H1 (cell line): ENCODE data around the gene LGR4. TPM values are rescaled to one million over a fixed set of nuclear protein-coding genes. Genes with fewer than 3 reads are reported as not detected.

Experiments used
- CTCF ChIA-PET: fragments of 300-600 bp; sonication (Branson Sonifier 250); formaldehyde crosslinking; loops from one replicate; lab custom pipeline; 2021; ENCODE audit not compliant: partially characterized antibody; lab: Charles Lee
- POLR2A ChIA-PET: fragments of 300-600 bp; sonication (Branson Sonifier 250); formaldehyde crosslinking; loops from one replicate; lab custom pipeline; 2021; ENCODE audit warnings: inconsistent platforms; ENCODE audit not compliant: partially characterized antibody; lab: Charles Lee
- DNase-seq, 2 experiments: peaks; one replicate each; pipeline versions ENCODE4 v3.0.0 to v3.0.0-alpha.2; 2010 to 2022; ENCODE audit warnings: low spot score in 2 of 2, low read depth in 1 of 2, mixed read lengths in 1 of 2
- FAIRE-seq: peaks from 2 replicates; lab custom pipeline; 2011; peaks lifted over from hg19 to GRCh38; lab: Jason Lieb, UNC
- H2AFZ ChIP-seq: 2 replicates; pipeline ENCODE4 v1.8.1; 2012; ENCODE audit warnings: low read length, inconsistent platforms
- H2AK5ac ChIP-seq: 2 replicates; pipeline ENCODE4 v1.6.1; 2013; ENCODE audit warnings: low read depth, low read length
- H2BK120ac ChIP-seq: replicated peaks from 2 replicates; pipeline ENCODE3; 2013; ENCODE audit warnings: low read depth, low read length, inconsistent platforms
- H2BK12ac ChIP-seq: 2 replicates; pipeline ENCODE4 v1.6.1; 2013; ENCODE audit warnings: low read depth, low read length
- H2BK15ac ChIP-seq: 2 replicates; pipeline ENCODE4 v1.6.1; 2013; ENCODE audit warnings: low read length
- H2BK20ac ChIP-seq: 2 replicates; pipeline ENCODE4 v1.6.1; 2013; ENCODE audit warnings: low read length
- H2BK5ac ChIP-seq: 2 replicates; pipeline ENCODE4 v1.6.1; 2013; ENCODE audit warnings: low read depth, low read length
- H3K14ac ChIP-seq: 2 replicates; pipeline ENCODE4 v1.6.1; 2013; ENCODE audit warnings: inconsistent platforms; ENCODE audit not compliant: insufficient read length
- H3K18ac ChIP-seq: 2 replicates; pipeline ENCODE4 v1.6.1; 2013; ENCODE audit warnings: low read length; ENCODE audit errors: extremely low read depth
- H3K23ac ChIP-seq: 2 replicates; pipeline ENCODE4 v1.6.1; 2013; ENCODE audit warnings: inconsistent platforms; ENCODE audit not compliant: insufficient read length
- H3K23me2 ChIP-seq: 2 replicates; pipeline ENCODE4 v1.6.1; 2013; ENCODE audit warnings: low read depth, low read length
- H3K27ac ChIP-seq: 2 replicates; pipeline ENCODE4 v1.6.1; 2011; ENCODE audit warnings: low read depth, low read length, inconsistent platforms
- H3K27me3 ChIP-seq, 4 experiments: replicated peaks in 1 of 4; 1 replicate in 1 of 4; 2 replicates in 3 of 4; pipeline versions ENCODE4 v1.6.1 to v1.8.1; 2011 to 2013; ENCODE audit warnings: low read length in 3 of 4, mild to moderate bottlenecking in 3 of 4, inconsistent platforms in 2 of 4, mixed read lengths in 2 of 4, moderate library complexity in 1 of 4; ENCODE audit not compliant: control insufficient read depth in 3 of 4, insufficient read depth in 3 of 4; ENCODE audit errors: extremely low read depth in 1 of 4
- H3K36me3 ChIP-seq, 4 experiments: 2 replicates each; pipeline versions ENCODE4 v1.6.1 to v1.8.1; 2011 to 2013; ENCODE audit warnings: mild to moderate bottlenecking in 4 of 4, low read length in 3 of 4, moderate library complexity in 2 of 4, control low read depth in 1 of 4, inconsistent platforms in 1 of 4; ENCODE audit not compliant: insufficient read depth in 4 of 4, control insufficient read depth in 2 of 4
- H3K4ac ChIP-seq: replicated peaks from 2 replicates; pipeline ENCODE3; 2013; ENCODE audit warnings: low read length, low read depth, mixed read lengths, inconsistent platforms; ENCODE audit not compliant: insufficient read length
- H3K4me1 ChIP-seq, 4 experiments: replicated peaks in 1 of 4; 1 replicate in 1 of 4; 2 replicates in 3 of 4; pipeline versions ENCODE4 v1.6.1 to v1.8.1; 2011 to 2013; ENCODE audit warnings: low read length in 3 of 4, inconsistent platforms in 2 of 4, mixed read lengths in 1 of 4; ENCODE audit not compliant: insufficient read depth in 4 of 4, control insufficient read depth in 3 of 4
- H3K4me2 ChIP-seq, 2 experiments: 2 replicates each; pipeline versions ENCODE4 v1.6.1 to v1.8.1; 2011 to 2013; ENCODE audit warnings: low read depth in 2 of 2, low read length in 2 of 2, control low read depth in 1 of 2, inconsistent platforms in 1 of 2, mild to moderate bottlenecking in 1 of 2; ENCODE audit not compliant: insufficient read depth in 1 of 2
- H3K4me3 ChIP-seq, 4 experiments: fragments of 200-600, 300-600 bp in 1 of 4; sonication (generic), shearing (Covaris generic), sonication (Bioruptor Twin) in 1 of 4; 2 replicates each; pipeline versions ENCODE4 v1.5.1 to v1.8.1; 2011 to 2016; ENCODE audit warnings: low read length in 4 of 4, low read depth in 3 of 4, control low read depth in 2 of 4, inconsistent platforms in 2 of 4, mild to moderate bottlenecking in 2 of 4, mixed read lengths in 1 of 4, moderate library complexity in 1 of 4; ENCODE audit not compliant: insufficient read depth in 2 of 4; ENCODE audit errors: extremely low read depth in 1 of 4
- H3K56ac ChIP-seq: replicated peaks from 2 replicates; pipeline ENCODE3; 2013; ENCODE audit warnings: low read depth, mild to moderate bottlenecking, mixed read lengths, low read length, inconsistent platforms; ENCODE audit not compliant: insufficient read length
- H3K79me1 ChIP-seq: 2 replicates; pipeline ENCODE4 v1.6.1; 2013; ENCODE audit warnings: low read depth, low read length, control low read depth
- H3K79me2 ChIP-seq, 2 experiments: 2 replicates each; pipeline versions ENCODE4 v1.6.1 to v1.8.1; 2012 to 2013; ENCODE audit warnings: low read length in 2 of 2, mild to moderate bottlenecking in 2 of 2, inconsistent platforms in 1 of 2; ENCODE audit not compliant: insufficient read depth in 2 of 2, control insufficient read depth in 1 of 2
- H3K9ac ChIP-seq, 4 experiments: replicated peaks in 1 of 4; 1 replicate in 1 of 4; 2 replicates in 3 of 4; pipeline versions ENCODE4 v1.6.1 to v1.8.1; 2011 to 2013; ENCODE audit warnings: low read depth in 3 of 4, low read length in 3 of 4, control low read depth in 2 of 4, mild to moderate bottlenecking in 2 of 4, moderate library complexity in 2 of 4, inconsistent platforms in 1 of 4; ENCODE audit errors: extremely low read depth in 1 of 4
- H3K9me3 ChIP-seq, 2 experiments: 2 replicates each; pipeline versions ENCODE4 v1.6.1 to v1.8.1; 2012 to 2013; ENCODE audit warnings: mild to moderate bottlenecking in 2 of 2, moderate library complexity in 2 of 2, control low read depth in 1 of 2, inconsistent platforms in 1 of 2, low read depth in 1 of 2, low read length in 1 of 2, mixed read lengths in 1 of 2; ENCODE audit not compliant: insufficient read depth in 2 of 2
- H4K20me1 ChIP-seq, 2 experiments: replicated peaks in 1 of 2; 2 replicates each; pipeline versions ENCODE3 to v1.8.1; 2011 to 2013; ENCODE audit warnings: inconsistent platforms in 2 of 2, low read length in 2 of 2, mild to moderate bottlenecking in 1 of 2; ENCODE audit not compliant: insufficient read depth in 2 of 2, control insufficient read depth in 1 of 2
- H4K5ac ChIP-seq: 2 replicates; pipeline ENCODE4 v1.6.1; 2013; ENCODE audit warnings: low read length, low read depth, mixed read lengths, inconsistent platforms; ENCODE audit not compliant: insufficient read length
- H4K8ac ChIP-seq: 2 replicates; pipeline ENCODE4 v1.8.0; 2013; ENCODE audit warnings: mild to moderate bottlenecking, moderate library complexity, low read length, inconsistent platforms; ENCODE audit not compliant: insufficient read depth; ENCODE audit errors: extremely low read depth
- H4K91ac ChIP-seq: replicated peaks from 2 replicates; pipeline ENCODE3; 2013; ENCODE audit warnings: low read length, mixed read lengths, inconsistent platforms; ENCODE audit not compliant: insufficient read length
- CBX5 ChIP-seq: fragments of 300-800, 300-1000 bp; sonication (generic); IDR thresholded peaks from 2 replicates; pipeline ENCODE4 v1.7.1; 2016; ENCODE audit warnings: antibody characterized with exemption, low read length, low read depth
- POLR2A ChIP-seq, 2 experiments: IDR thresholded peaks; 1 replicate in 1 of 2; 2 replicates in 1 of 2; pipeline ENCODE4 v1.6.1; 2011; ENCODE audit warnings: low read depth in 2 of 2, low read length in 2 of 2, mild to moderate bottlenecking in 2 of 2; ENCODE audit errors: control extremely low read depth in 1 of 2
- RFX5 ChIP-seq: IDR thresholded peaks from 2 replicates; pipeline ENCODE4 v1.6.1; 2011; ENCODE audit warnings: low read depth, low read length, improper control_type of control experiment, borderline replicate concordance
- SIN3A ChIP-seq, 2 experiments: IDR thresholded peaks in 1 of 2; conservative IDR thresholded peaks in 1 of 2; 2 replicates each; pipeline ENCODE4 v1.6.1; 2011 to 2012; ENCODE audit warnings: low read length in 2 of 2, improper control_type of control experiment in 1 of 2, low read depth in 1 of 2, mild to moderate bottlenecking in 1 of 2
- WGBS, 2 experiments: shearing (Covaris generic) in 1 of 2; methylation state at CpG; one replicate each; pipeline versions ENCODE4 v1.1.6 to v1.1.7; 2013 to 2015; ENCODE audit warnings: low lambda C conversion rate in 2 of 2, mixed read lengths in 2 of 2, inconsistent platforms in 1 of 2, low coverage in 1 of 2, missing lambda C conversion rate in 1 of 2; ENCODE audit not compliant: insufficient replicate concordance in 2 of 2, insufficient coverage in 1 of 2, insufficient read length in 1 of 2; ENCODE audit errors: extremely low coverage in 1 of 2, missing lambda C conversion rate in 1 of 2; 5-methylcytosine and 5-hydroxymethylcytosine counted together
- polyA plus RNA-seq, 7 experiments: library from polyadenylated mRNA; depleted of rRNA in 3 of 7; stranded (reverse) in 5 of 7; unstranded in 2 of 7; fragments of >200 nt in 5 of 7; fragments of 200-250 nt in 2 of 7; gene quantifications; 1 replicate in 5 of 7; 2 replicates in 1 of 7; 4 replicates in 1 of 7; pipeline versions ENCODE4 v1.2.1 to v1.2.3, GENCODE V29; 2011 to 2013; ENCODE audit warnings: missing spikeins in 2 of 7, mixed read lengths in 2 of 7
- total RNA-seq: library from RNA; stranded (reverse); fragmentation: NEBNext Ultra II Directional; extraction: Animal tissue kit (Norgen Biotek cat#: 25700); gene quantifications from 2 replicates; pipeline ENCODE4 v1.2.1, GENCODE V29; 2021
- TF ChIP-seq, protein P1 (sequence below): IDR thresholded peaks from 2 replicates; pipeline ENCODE4 v1.6.1; 2012; ENCODE audit warnings: inconsistent platforms

The LGR4 gene
- total and polyA plus RNA-seq, 2 of the 8 experiments (the other 6 are each of a cell fraction or from before 2014, with no cell fraction given), result 26.6 to 61.7 TPM

GRCh38 chr11:27496461-27496860, 23.9 kb upstream of the LGR4 start:
- Histone ChIP-seq H3K56ac (no peak overlapping the region), H2AFZ (no peak overlapping the region), H2BK15ac (no peak overlapping the region), H3K4me1 (no peaks in the 10 kb centered on the region), H4K20me1 (peaks cover 0 to 1% of the 10 kb centered on the region in 2 experiments), H2BK12ac (no peak overlapping the region), H4K8ac (no peak overlapping the region), H3K9me3 (no peaks in the 10 kb centered on the region), H3K4me2 (no peak overlapping the region), H2BK20ac (no peak overlapping the region), H3K14ac (no peak overlapping the region), H3K27ac (no peak overlapping the region), H4K91ac (no peak overlapping the region), H3K18ac (no peak overlapping the region), H3K9ac (no peak overlapping the region), H3K27me3 (no peaks in the 10 kb centered on the region), H3K79me2 (peaks cover 0 to 16% of the 10 kb centered on the region in 2 experiments; a peak in 1 of 4 replicates), H2AK5ac (no peak overlapping the region), H4K5ac (no peak overlapping the region), H3K36me3 (peaks cover 5 to 58% (median 20%) of the 10 kb centered on the region in 4 experiments), H3K4me3 (no peak overlapping the region), H3K4ac (no peak overlapping the region), H2BK120ac (no peak overlapping the region), H3K23ac (no peak overlapping the region), H2BK5ac (no peak overlapping the region), H3K23me2 (no peaks in the 10 kb centered on the region), H3K79me1 (no peaks in the 10 kb centered on the region)
- ChIA-PET CTCF (interaction anchor here (0.6 to 6.4 kb wide), 8 partner anchors 12 to 1938 kb away, joined by 3 to 86 read pairs (median 4); no protein-coding TSS in a partner anchor), POLR2A (interaction anchor here (1.0 to 1.7 kb wide), 3 partner anchors 8 to 11 kb away, joined by 4 to 5 read pairs (median 4); no protein-coding TSS in a partner anchor)
- 96% methylated on average over 1 of the region's 1 CpG; no CpG with 5 or more reads in 1 of the 2 experiments for WGBS, 2 experiments
- TF ChIP-seq POLR2A (IDR thresholded peaks at IDR 0.05; ENCODE audit: control extremely low read depth in 1 of 2, low read depth in 2 of 2, low read length in 2 of 2), result no peak
- no peak for TF ChIP-seq SIN3A (conservative IDR thresholded peaks at IDR 0.05 in 1 of 2, IDR thresholded peaks at IDR 0.05 in 1 of 2; ENCODE audit: low read depth in 1 of 2, low read length in 2 of 2)
- TF ChIP-seq, protein P1, sequence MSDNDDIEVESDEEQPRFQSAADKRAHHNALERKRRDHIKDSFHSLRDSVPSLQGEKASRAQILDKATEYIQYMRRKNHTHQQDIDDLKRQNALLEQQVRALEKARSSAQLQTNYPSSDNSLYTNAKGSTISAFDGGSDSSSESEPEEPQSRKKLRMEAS, result no peak
- no peak for TF ChIP-seq RFX5
- no peak for TF ChIP-seq CBX5
- no peak for FAIRE-seq
- no peak for DNase-seq
